Measurements from ENCODE around the gene CLK2. TPM values are rescaled to one million over a fixed set of nuclear protein-coding genes. Genes with fewer than 3 reads are reported as not detected.

The CLK2 gene
- total RNA-seq, 2 donors from 2014 or later, result 31.7 to 66.4 TPM

GRCh38 chr1:155263067-155263466, 10.2 kb downstream of the CLK2 start:
- Histone ChIP-seq H3K36me3 (peaks cover 24% of the 10 kb centered on the region), H3K27me3 (no peaks in the 10 kb centered on the region), H3K4me1 (peaks cover 12% of the 10 kb centered on the region), H3K9me3 (no peaks in the 10 kb centered on the region), H3K4me3 (no peak overlapping the region), H3K9ac (ENCODE audit: low read depth in 2 of 2, low read length in 2 of 2) (no peak overlapping the region), H3K27ac (no peak overlapping the region)
- intact Hi-C loops (cut with DNase I), result no loop called here
- no peak for DNase-seq
- no peak for TF ChIP-seq CTCF (IDR thresholded peaks at IDR 0.05)

- Histone ChIP-seq H3K9me3 (no peaks in the 10 kb centered on the region), H3K4me3 (peak within 1 kb of the TSS; percentile 71), H3K27me3 (no peaks in the 10 kb centered on the region), H3K27ac (peak within 1 kb of the TSS; percentile 78), H3K9ac (ENCODE audit: low read depth in 2 of 2, low read length in 2 of 2) (peak within 1 kb of the TSS; percentile 80 to 96), H3K4me1 (peaks cover 12% of the 10 kb centered on the region), H3K36me3 (peaks cover 14% of the 10 kb centered on the region)
- intact Hi-C loops (cut with DNase I), result no loop called here
- peak; percentile 97 for DNase-seq
- no peak for TF ChIP-seq CTCF (IDR thresholded peaks at IDR 0.05)
Observed at GRCh38 chr1:155261852-155262673, 11.2 kb downstream of the CLK2 start, which contains the start of gene SCAMP3. Gene SCAMP3, minus strand, starts transcription at chr1:155262360. Its CDS starts 209 bp downstream, at chr1:155262151.

- Histone ChIP-seq H3K4me1 (peaks cover 12% of the 10 kb centered on the region), H3K27ac (peak overlapping the region; percentile 78), H3K36me3 (peaks cover 11% of the 10 kb centered on the region), H3K4me3 (peak overlapping the region; percentile 71), H3K27me3 (no peaks in the 10 kb centered on the region), H3K9me3 (no peaks in the 10 kb centered on the region), H3K9ac (ENCODE audit: low read depth in 2 of 2, low read length in 2 of 2) (peak overlapping the region; percentile 80 to 96)
- intact Hi-C loops (cut with DNase I), result no loop called here
- DNase-seq, result no peak
- TF ChIP-seq CTCF (IDR thresholded peaks at IDR 0.05), result no peak
Observed at GRCh38 chr1:155261493-155261851, 11.8 kb downstream of the CLK2 start.

DNA sequence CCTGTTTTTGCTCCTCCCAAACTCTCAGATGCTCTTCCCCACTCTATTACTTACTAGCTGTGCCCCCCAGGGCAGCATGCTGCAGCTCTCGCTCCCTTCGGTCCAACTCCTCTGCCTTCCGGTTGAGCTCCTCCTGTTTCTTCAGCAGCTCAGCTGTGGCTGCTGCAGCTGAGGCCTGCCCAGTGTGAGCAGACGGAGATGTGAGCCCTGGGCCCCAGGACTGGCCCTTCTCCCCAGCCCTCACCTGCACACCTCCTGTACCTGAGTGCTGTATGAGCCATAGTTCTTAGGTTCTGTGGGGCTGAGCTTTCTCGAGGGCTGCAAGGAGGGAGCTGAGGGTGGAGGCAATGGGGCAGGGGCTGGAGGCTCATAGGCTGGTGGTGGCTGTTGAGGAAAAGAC, 13.0 kb downstream of the CLK2 start:
- H3K27ac ChIP-seq, result no peak overlapping the region
- no peak for DNase-seq
- peaks cover 12% of the 10 kb centered on the region for H3K4me1 ChIP-seq
- no peaks in the 10 kb centered on the region for H3K9me3 ChIP-seq
- TF ChIP-seq CTCF (IDR thresholded peaks at IDR 0.05), result no peak
- no peaks in the 10 kb centered on the region for H3K27me3 ChIP-seq
- intact Hi-C loops (cut with DNase I), result no loop called here
- no peak overlapping the region for H3K4me3 ChIP-seq
- peaks cover 6% of the 10 kb centered on the region for H3K36me3 ChIP-seq
- no peak overlapping the region for H3K9ac ChIP-seq (ENCODE audit: low read depth in 2 of 2, low read length in 2 of 2)

DNA sequence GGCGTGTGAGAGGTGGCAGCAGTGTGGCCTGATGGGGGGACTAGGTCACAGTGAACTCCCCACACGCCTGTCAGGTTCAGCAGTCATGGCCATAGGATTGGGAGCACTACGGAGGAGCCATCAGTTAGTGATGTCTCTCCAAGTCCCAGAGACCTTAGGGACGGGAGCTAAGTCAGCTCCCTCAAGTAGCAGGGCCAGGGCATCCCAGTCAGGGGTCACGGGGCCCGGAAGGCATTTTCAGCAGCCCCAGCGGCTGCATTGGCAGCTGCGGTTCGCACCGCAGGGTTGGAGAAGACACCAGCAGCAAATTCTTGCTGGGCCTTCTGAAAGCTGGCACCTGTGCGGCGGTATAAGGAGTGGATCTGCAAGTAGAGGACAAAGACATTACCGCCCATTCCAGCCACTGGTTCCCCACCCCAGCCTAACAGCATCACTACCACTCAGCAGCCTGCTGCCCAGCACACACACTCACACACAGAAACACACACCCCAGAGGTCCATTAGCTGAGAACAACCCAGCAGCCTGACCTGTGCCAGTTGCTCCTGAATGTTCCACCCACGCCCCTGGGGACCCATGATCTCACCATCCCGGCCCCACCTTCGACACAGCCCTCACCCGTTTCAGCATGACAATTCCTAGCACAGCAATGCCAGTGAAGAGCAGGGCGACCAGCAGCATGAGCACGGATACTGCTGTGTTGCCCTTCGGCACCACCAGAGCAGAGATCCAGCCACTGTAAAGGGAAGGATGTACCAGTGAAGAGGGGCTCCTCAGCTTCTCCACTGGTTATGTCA, 17.0 kb downstream of the CLK2 start:
- Histone ChIP-seq H3K4me1 (peaks cover 19% of the 10 kb centered on the region), H3K4me3 (peak overlapping the region; percentile 86), H3K9ac (ENCODE audit: low read depth in 2 of 2, low read length in 2 of 2) (peak overlapping the region; percentile 65 to 89), H3K27me3 (no peaks in the 10 kb centered on the region), H3K36me3 (no peaks in the 10 kb centered on the region), H3K27ac (peak overlapping the region; percentile 96), H3K9me3 (no peaks in the 10 kb centered on the region)
- intact Hi-C loops (cut with DNase I), result no loop called here
- no peak for TF ChIP-seq CTCF (IDR thresholded peaks at IDR 0.05)
- DNase-seq, result no peak
